SW 1271 (cell line): ENCODE results near the gene KATNIP.
A peak's percentile ranks its signal among the peaks of the same experiment; 100 is the strongest.
"Not testable (repeated sequence)": the region's sequence is repeated elsewhere in the genome, so short reads cannot be mapped to it uniquely, and the experiment has no call there.

ENCODE experiments used
- DNase-seq, 2 experiments: peaks; one replicate each; lab custom pipeline; 2025; lab: John Stamatoyannopoulos, UW

Gene KATNIP

GRCh38 chr16:27538528-27538927, 11.4 kb upstream of the KATNIP start:
- DNase-seq = no peak

- no peak for DNase-seq
Measured at GRCh38 chr16:27539120-27539519, 10.8 kb upstream of the KATNIP start.

- DNase-seq = no peak
Measured at GRCh38 chr16:27539636-27540035, 10.3 kb upstream of the KATNIP start.

GRCh38 chr16:27543801-27544200, 6.1 kb upstream of the KATNIP start:
- DNase-seq = no peak

GRCh38 chr16:27544671-27545070, 5.3 kb upstream of the KATNIP start:
- no peak for DNase-seq

- peak in 1 of 2 experiments; percentile 1 for DNase-seq
Measured at GRCh38 chr16:27547134-27547533, 2.8 kb upstream of the KATNIP start.

GRCh38 chr16:27547851-27548250, 2.1 kb upstream of the KATNIP start:
- no peak for DNase-seq

- no peak for DNase-seq
Measured at GRCh38 chr16:27549464-27549745, 539 bp upstream of the KATNIP start.

GRCh38 chr16:27550582-27550920, 607 bp downstream of the KATNIP start:
- DNase-seq = no peak

GRCh38 chr16:27551036-27551435, 1.1 kb downstream of the KATNIP start:
- DNase-seq = no peak

GRCh38 chr16:27556471-27556870, 6.5 kb downstream of the KATNIP start:
- no peak for DNase-seq

- no peak for DNase-seq
Measured at GRCh38 chr16:27558434-27558833, 8.5 kb downstream of the KATNIP start.

GRCh38 chr16:27558932-27559331, 9.0 kb downstream of the KATNIP start:
- DNase-seq = no peak

GRCh38 chr16:27561216-27561615, 11.3 kb downstream of the KATNIP start:
- DNase-seq = no peak

GRCh38 chr16:27564224-27564623, 14.3 kb downstream of the KATNIP start:
- no peak for DNase-seq

- no peak for DNase-seq
Measured at GRCh38 chr16:27566417-27566816, 16.5 kb downstream of the KATNIP start.

GRCh38 chr16:27568077-27568476, 18.1 kb downstream of the KATNIP start:
- no peak for DNase-seq

GRCh38 chr16:27570986-27571385, 21.0 kb downstream of the KATNIP start:
- DNase-seq = not testable (repeated sequence)

GRCh38 chr16:27571433-27572326, 21.7 kb downstream of the KATNIP start:
- no peak for DNase-seq

- no peak for DNase-seq
Measured at GRCh38 chr16:27572711-27573110, 22.8 kb downstream of the KATNIP start.

- no peak for DNase-seq
Measured at GRCh38 chr16:27576729-27577128, 26.8 kb downstream of the KATNIP start.

- no peak for DNase-seq
Measured at GRCh38 chr16:27579087-27579980, 29.4 kb downstream of the KATNIP start.

- DNase-seq = no peak
Measured at GRCh38 chr16:27582883-27583282, 32.9 kb downstream of the KATNIP start.
